ENCODE results near the gene RARRES2.
"Not testable (repeated sequence)": the region's sequence is repeated elsewhere in the genome, so short reads cannot be mapped to it uniquely, and the experiment has no call there.

- not testable (repeated sequence) for TF ChIP-seq EZH2phosphoT487 (IDR thresholded peaks at IDR 0.05; ENCODE audit: borderline replicate concordance, low read length); CTCF (IDR thresholded peaks at IDR 0.05; ENCODE audit: low read depth, low read length, poor library complexity, severe bottlenecking)
Observed at GRCh38 chr7:150312649-150313366, 28.6 kb downstream of the RARRES2 start.

All from DOHH2 (cell line).